Raji (cell line): ENCODE results near the gene MPC1.

Source experiments
- POLR2A ChIP-seq: IDR thresholded peaks from 2 replicates; pipeline ENCODE4 v1.6.1; 2011; ENCODE audit warnings: low read depth, low read length, control low read depth; ENCODE audit not compliant: insufficient read depth

The MPC1 gene

DNA sequence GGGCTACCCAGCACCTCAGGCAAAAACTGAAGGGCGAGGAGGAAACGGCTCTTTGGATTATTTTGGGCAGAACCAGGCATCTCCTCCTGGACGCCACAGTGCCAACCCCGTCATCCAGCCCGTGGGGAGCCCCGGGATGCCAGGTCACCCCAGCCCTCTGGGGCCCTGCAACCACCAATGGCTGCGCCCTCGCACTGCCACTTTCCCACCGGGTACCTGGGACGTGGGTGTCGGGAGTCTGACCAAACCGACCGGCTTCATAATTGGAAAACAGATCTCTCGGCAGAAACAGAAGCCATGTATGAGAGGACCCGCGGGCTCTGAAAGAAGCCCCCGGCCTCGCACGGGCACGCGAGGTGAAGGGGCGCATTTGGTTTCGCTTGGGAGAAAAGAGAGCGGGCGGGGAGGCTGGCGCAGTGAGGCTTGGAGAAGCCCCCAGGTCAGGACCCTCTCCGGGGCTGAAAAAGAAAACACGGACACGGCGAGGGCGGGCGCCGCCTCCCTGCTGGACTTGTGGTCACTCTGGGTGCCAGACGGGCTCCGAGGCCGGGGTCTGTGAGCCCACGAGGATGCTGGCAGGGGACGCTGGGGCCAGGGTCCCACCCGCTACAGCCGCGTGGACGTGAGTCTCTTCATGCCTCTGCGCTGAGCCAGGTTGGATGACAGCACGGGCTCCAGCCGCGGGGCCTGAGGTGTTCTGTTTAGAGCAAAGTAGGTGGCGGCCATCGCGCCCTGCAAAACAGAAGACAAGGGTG is 29.6 kb upstream of the MPC1 start:
- TF ChIP-seq POLR2A: no peak

DNA sequence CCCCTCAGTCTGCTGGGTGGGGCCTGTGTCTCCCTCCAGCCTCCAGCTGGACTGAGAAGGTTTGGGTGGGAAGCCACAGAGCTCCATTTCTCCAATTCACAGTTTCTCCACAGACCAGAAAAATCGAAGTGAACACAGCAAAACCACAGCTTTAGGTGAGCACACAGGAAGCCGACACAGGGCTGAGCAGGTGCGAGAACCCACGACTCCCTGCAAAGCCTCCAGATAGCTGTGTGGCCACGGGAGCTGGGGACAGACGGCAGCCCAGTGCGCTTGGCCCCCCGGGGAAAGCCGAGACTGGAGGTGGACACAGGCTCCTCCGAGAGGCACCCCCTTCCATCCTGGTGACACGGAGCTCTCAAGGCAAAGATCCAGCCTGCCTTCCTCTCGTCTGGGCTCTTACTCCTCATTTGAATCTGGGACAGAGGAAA is 29.0 kb upstream of the MPC1 start:
- no peak for TF ChIP-seq POLR2A

DNA sequence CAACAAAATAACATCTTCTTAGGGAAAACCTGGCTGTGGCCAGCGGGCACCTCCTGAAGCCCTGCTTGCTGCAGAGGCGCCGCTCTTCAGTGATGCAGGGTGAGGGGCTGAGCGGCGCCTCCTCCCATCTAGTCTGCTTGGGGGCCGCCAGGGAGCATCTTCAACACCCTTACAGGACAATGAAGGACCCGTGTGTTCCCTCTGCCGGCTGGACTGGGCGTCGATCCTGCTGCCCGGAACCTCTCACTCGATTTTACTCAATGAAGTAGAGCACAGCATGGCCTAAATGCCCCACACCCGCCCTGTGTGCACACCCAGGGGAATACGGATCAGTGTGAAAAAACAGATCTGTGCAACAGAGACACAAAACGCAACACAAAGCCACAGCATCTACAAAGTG is 28.5 kb upstream of the MPC1 start:
- TF ChIP-seq POLR2A: no peak

DNA sequence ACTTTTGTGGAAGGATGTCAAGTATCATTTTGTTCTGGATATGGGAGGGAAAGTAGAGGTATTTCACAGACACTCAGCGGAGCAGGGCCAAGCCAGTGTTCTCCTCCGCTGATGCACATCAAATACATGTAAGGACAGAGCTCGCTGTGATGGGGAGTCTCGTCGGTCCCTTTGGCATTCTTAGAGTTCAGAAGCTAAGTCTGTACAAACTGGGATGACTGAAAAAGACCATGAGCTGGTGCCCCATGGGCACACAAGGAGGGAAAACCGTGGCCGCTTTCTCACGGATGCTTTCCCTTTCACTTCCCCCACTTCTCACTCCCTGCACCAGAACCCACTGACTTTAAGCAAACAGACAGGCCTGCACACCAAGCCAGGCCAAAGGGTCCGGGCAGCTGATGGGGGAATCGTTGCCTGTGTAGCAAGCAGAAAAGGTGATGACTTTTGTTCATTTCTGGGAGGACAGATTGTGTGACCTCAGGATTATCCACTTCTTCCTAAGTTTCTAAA is 27.7 kb upstream of the MPC1 start:
- no peak for TF ChIP-seq POLR2A

DNA sequence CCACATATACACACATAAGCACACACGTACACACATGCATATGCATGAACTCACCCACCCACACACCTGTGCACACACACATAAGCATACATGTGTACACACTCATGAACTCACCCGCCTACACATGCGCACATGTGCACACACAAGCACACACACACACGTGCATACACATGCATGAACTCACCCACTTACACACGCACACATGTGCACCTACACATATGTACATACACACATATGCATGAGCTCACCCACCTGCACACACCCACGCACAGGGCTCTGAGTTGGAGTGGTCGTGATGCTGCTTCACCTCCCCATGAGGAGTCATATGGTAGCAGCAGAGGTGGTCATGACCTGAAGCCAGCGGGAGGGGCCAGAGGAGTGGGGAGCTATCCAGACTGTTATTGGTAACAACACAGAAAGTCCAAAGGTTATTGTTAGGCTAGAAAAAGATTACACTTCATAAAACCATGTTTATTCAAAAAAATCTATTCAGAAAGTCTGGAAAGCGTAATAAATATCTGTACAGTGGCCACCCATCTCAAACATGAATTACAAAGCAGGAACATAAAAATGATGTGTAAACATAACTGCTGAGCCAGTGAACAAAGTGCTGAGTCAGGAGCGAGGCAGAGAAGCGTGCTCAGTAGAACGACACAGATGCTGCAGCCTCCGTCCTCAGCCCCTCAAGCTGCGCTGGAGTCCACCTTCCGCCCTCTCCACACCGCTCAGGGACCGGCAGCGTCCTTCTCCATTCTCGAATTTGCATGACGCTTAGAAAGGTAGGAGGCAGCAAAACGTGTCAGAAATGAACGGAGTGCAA is 26.4 kb upstream of the MPC1 start:
- TF ChIP-seq POLR2A: no peak

DNA sequence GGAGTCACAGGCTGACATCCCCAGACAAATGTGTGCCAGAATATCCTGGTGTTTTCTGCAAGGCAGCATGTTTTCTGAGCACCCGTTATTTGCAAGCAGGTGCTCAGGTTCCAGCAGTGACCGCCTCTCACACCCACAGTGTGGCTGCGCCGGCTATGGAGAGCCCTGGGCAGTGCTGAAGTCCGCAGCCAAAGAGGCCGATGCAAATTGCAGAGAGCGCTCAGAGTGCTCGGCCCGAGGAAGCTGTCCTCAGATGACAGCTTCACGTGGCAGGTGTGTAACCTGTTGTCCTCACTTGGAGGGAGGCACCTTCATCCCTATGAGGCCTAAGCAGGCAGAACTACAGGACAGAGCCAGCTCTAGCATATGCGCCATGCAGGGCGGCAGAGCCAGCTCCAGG is 23.5 kb upstream of the MPC1 start:
- TF ChIP-seq POLR2A: no peak

DNA sequence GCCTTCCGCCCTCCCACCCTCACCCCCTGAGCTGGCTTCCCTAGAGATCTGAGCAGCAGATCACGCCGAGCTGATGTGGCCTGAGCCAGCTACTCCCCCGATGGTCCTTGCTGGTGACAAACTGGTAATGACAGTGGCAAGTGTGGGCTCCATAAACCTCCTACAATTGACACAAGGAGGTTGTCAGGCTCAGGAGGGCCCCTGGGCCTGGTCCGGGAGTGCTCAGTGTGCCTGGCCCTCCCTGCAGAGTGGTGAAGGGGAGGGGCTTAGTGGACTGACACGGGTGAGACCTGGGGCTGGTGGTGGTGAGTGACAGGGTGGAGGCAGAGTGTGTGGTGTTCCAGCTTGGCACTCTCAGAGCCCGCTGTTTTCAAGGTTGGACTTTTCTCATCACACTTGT is 22.6 kb upstream of the MPC1 start:
- TF ChIP-seq POLR2A: no peak

DNA sequence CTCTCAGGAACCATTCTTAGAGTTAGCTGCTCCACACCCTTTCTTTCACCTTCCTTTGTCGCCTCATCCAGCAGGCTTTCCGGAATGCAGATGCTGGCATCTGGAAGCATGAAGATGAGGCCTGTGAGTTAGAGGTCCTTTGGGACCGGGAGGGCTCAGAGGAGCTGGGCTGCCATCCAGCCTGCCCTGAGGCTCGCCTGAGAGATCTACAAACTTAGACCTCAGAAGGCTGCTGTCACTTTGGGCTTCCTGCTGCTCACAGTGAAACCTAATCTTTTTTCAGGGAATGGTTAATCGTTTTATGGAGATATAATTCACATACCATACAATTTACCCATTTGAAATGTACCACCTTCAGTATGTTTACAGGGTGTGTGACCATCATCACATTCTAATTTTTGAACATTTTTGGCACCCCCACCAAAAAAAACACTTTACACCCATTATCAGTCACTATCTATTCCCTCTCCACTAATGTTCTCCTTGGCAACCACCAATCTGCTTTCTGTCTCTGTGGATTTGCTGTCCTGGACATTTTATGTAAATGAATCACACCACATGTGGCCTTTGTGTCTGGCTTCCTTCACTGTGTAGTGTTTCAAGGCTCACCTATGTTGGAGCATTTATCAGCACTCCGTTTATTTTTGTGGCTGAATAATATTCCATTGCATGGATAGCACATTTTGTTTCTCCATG is 20.0 kb upstream of the MPC1 start:
- TF ChIP-seq POLR2A: no peak

DNA sequence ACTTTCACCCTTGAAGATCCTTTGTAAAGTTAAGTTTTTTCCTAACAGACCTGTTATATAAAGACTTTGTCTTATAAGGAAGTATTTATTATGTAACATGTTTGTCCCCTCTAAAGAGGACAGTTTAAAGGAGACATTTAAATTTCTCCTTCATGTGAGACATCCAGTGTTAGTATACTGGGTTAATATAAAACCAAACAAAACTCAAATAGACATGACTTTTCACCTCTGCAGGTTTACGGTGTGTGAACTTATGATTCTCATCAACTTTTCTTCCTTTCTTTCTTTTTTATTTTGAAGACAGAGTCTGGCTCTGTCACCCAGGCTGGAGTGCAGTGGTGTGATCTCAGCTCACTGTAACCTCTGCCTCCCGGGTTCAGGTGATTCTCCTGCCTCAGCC is 17.4 kb upstream of the MPC1 start:
- no peak for TF ChIP-seq POLR2A

DNA sequence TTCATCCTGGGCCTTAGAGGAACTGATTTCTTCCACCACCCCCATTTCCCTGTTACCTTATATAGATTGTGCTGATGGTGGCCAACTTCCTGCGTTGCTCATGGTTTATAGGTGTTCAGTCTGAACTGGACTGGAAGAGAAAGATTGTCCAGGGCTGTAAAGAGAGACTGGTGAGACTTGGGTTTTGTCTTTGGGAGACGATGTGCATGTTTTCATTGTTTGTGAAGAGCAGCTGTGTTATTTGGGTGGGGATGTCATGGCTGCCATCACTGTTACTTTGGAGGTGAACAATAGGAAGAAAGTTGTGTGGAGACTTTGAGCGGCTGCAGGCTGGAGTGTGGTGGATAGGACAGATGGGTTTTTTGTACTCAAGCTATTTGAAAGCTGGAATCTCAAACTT is 15.6 kb upstream of the MPC1 start:
- no peak for TF ChIP-seq POLR2A

DNA sequence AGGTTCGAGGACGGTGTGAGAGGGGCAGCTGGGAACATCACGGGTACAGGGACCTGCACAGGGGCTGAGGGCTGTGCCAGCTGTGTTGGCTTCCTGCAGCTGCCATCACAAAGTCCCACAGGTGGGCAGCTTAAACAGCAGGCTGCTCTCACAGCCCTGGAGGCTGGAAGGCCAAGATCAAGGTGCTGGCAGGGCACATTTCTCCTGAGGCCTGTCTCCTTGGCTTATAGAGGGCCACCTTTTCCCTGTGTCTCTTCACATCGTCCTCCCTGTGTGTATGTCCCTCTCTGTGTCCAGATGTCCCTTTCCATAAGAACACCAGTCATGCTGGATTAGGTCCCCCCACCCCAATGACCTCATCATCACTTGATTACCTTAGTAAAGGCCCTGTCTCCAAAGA is 15.1 kb upstream of the MPC1 start:
- no peak for TF ChIP-seq POLR2A

DNA sequence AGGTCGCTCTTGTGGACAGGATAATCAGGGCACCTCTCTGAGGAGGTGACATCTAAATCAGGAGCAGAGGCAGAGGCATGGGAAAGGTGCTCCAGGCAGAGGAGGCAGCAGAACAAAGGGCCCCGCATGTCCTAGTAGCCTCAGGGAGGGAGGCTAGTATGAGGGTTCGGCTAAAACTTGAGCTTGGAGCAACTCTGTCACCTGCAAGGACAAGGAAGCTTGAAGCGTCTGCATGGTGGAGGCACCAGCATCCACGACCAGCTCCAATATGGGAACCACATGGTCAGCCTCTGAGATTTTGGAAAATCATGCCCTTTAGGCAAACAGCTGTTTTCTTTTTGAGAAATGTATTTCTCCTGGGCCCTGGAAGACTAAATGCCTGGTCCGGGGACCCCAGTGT is 13.0 kb upstream of the MPC1 start:
- TF ChIP-seq POLR2A: no peak

DNA sequence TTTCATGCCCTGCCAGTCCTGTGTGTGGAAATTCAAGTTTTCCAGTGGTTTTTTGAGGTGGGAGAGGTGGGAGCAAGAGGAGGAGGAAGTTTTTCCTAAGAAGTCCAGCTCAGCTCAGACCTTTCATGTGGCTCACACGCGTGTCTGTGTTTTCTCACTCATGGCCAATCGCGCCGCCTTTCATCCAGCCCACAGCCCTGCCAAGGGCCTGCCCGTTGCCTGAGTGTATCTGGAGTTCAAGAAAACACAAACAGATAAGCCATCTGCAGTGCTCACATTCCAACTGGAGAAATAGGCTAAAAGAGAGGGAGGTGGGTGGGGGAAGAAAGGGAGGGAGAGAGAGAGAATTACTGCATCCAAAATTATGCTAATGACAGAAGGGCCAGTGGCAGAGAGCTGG is 12.6 kb upstream of the MPC1 start:
- no peak for TF ChIP-seq POLR2A

DNA sequence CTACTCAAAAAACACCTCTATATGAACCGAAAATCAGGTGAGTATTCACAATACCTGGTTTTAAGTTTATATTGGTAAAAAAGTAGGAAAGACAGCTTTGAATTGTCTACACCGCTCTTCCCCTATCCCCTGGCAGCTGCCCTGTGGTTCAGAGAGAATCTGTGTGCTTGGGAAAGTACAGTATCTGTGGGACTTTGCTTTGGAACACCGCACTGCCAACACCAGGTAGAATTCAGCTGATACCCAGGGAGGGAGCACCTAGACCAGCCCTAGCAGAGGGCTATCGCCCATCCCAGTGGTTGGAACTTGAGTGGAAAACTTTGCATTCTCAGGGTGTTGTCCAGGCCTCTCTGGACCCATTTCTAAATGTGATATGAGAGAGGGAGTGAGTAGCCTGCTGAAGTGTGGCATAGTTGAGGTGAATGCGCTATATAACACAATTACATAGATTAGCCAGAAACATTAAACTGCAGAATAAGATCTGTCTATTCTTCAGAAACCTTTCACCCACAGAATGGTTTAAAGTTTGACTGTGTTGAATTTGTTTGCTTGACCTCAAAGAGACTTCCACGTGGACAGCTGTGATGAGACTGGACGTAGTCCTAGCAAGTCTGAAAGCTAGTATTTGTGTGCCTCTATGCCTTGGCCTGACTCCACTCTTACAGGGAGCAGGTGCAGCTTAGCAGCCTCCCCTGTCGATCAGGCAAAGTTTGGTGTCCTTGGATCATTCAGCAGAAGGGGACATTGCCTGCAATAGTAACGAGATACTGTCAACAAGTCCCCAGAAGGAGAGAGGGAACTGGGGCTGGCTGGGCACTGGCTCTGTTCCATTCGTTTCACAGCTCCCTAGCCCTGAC is 11.5 kb upstream of the MPC1 start:
- no peak for TF ChIP-seq POLR2A

DNA sequence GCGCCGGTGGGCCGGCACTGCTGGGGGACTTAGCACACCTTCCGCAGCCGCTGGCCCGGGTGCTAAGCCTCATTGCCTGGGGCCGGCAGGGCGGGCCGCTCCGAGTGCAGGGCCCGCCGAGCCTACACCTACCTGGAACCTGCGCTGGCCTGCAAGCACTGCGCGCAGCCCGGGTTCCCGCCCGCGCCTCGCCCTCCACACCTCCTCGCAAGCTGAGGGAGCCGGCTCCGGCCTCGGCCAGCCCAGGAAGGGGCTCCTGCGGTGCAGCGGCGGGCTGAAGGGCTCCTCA is 10.7 kb upstream of the MPC1 start:
- TF ChIP-seq POLR2A: no peak
